ENCODE results near the gene SIGLECL1. TPM values are rescaled to one million over a fixed set of nuclear protein-coding genes. Genes with fewer than 3 reads are reported as not detected.

The SIGLECL1 gene
- total RNA-seq, 2 experiments from 2014 or later: not detected

- H3K9me3 Mint-ChIP-seq: no peaks in the 10 kb centered on the region
- intact Hi-C loops (cut with micrococcal nuclease): no loop called here
- H3K4me3 Mint-ChIP-seq: no peak overlapping the region
- no peak overlapping the region for H3K27ac Mint-ChIP-seq
- H3K36me3 Mint-ChIP-seq (ENCODE audit: low read depth): no peaks in the 10 kb centered on the region
- no peak for DNase-seq
- no peaks in the 10 kb centered on the region for H3K4me1 Mint-ChIP-seq (ENCODE audit: low read depth)
- CTCF ChIA-PET: interaction anchor here (0.8 kb wide), 1 partner anchor 128 kb away, joined by 4 read pairs; no protein-coding TSS in a partner anchor
- peaks cover 8% of the 10 kb centered on the region for H3K27me3 Mint-ChIP-seq (ENCODE audit: low read depth)
Measured at GRCh38 chr19:51293571-51294210, 42.8 kb downstream of the SIGLECL1 start.

GRCh38 chr19:51294211-51294976, 43.5 kb downstream of the SIGLECL1 start:
- Mint-ChIP-seq H3K27ac (no peak overlapping the region), H3K4me1 (ENCODE audit: low read depth) (no peaks in the 10 kb centered on the region), H3K27me3 (ENCODE audit: low read depth) (peaks cover 10% of the 10 kb centered on the region), H3K4me3 (no peak overlapping the region), H3K9me3 (no peaks in the 10 kb centered on the region), H3K36me3 (ENCODE audit: low read depth) (no peaks in the 10 kb centered on the region)
- DNase-seq: no peak
- CTCF ChIA-PET: interaction anchor here (0.8 to 1.8 kb wide), 2 partner anchors 44 to 127 kb away, joined by 4 read pairs; no protein-coding TSS in a partner anchor
- intact Hi-C loops (cut with micrococcal nuclease): no loop called here

- no peak for DNase-seq
- CTCF ChIA-PET: interaction anchor here (1.8 kb wide), 1 partner anchor 44 kb away, joined by 4 read pairs; no protein-coding TSS in a partner anchor
- Mint-ChIP-seq H3K4me3 (no peak overlapping the region), H3K36me3 (ENCODE audit: low read depth) (no peaks in the 10 kb centered on the region), H3K27me3 (ENCODE audit: low read depth) (peaks cover 10% of the 10 kb centered on the region), H3K27ac (no peak overlapping the region), H3K9me3 (no peaks in the 10 kb centered on the region), H3K4me1 (ENCODE audit: low read depth) (no peaks in the 10 kb centered on the region)
- intact Hi-C loops (cut with micrococcal nuclease): no loop called here
Measured at GRCh38 chr19:51294977-51295375, 44.1 kb downstream of the SIGLECL1 start.

GRCh38 chr19:51295382-51296126, 44.7 kb downstream of the SIGLECL1 start:
- CTCF ChIA-PET: interaction anchor here (0.6 to 1.8 kb wide), 2 partner anchors 43 to 142 kb away, joined by 4 read pairs; no protein-coding TSS in a partner anchor

GRCh38 chr19:51296336-51297093, 45.6 kb downstream of the SIGLECL1 start:
- Mint-ChIP-seq H3K4me3 (no peak overlapping the region), H3K36me3 (ENCODE audit: low read depth) (no peaks in the 10 kb centered on the region), H3K4me1 (ENCODE audit: low read depth) (no peaks in the 10 kb centered on the region), H3K9me3 (no peaks in the 10 kb centered on the region), H3K27ac (no peak overlapping the region), H3K27me3 (ENCODE audit: low read depth) (peaks cover 8% of the 10 kb centered on the region)
- intact Hi-C loops (cut with micrococcal nuclease): no loop called here
- DNase-seq: no peak
- CTCF ChIA-PET: interaction anchor here (0.6 to 1.8 kb wide), 2 partner anchors 42 to 141 kb away, joined by 4 read pairs; no protein-coding TSS in a partner anchor

More at GRCh38 chr19:51295382-51296126, 44.7 kb downstream of the SIGLECL1 start:
- intact Hi-C loops (cut with micrococcal nuclease): no loop called here
- DNase-seq: no peak
- H3K27ac Mint-ChIP-seq: no peak overlapping the region
- H3K27me3 Mint-ChIP-seq (ENCODE audit: low read depth): peaks cover 8% of the 10 kb centered on the region
- no peaks in the 10 kb centered on the region for H3K4me1 Mint-ChIP-seq (ENCODE audit: low read depth)
- no peak overlapping the region for H3K4me3 Mint-ChIP-seq
- H3K9me3 Mint-ChIP-seq: no peaks in the 10 kb centered on the region
- H3K36me3 Mint-ChIP-seq (ENCODE audit: low read depth): no peaks in the 10 kb centered on the region

DNA sequence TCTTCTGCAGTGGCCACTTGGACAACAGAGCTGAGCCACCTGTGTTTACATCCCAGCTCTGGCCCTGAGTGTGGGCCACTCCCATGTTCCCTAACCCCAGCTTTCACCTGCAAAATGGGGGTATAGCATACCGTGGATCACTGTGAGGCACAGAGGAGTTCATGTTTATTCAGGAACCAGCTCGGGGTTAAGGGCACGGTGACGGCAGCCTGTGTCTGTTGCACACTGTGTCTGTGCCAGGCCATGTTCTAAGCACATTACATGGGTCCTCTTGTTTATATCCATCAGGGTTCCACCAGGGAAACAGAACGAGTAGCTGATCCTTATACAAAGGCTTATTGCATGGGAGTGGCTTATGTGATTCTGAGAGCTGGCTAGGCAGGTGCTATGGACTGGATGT, 46.5 kb downstream of the SIGLECL1 start:
- Mint-ChIP-seq H3K36me3 (ENCODE audit: low read depth) (no peaks in the 10 kb centered on the region), H3K4me3 (no peak overlapping the region), H3K9me3 (no peaks in the 10 kb centered on the region), H3K4me1 (ENCODE audit: low read depth) (no peaks in the 10 kb centered on the region), H3K27me3 (ENCODE audit: low read depth) (peaks cover 8% of the 10 kb centered on the region), H3K27ac (no peak overlapping the region)
- DNase-seq: no peak
- CTCF ChIA-PET: no interaction called here
- intact Hi-C loops (cut with micrococcal nuclease): no loop called here

DNA sequence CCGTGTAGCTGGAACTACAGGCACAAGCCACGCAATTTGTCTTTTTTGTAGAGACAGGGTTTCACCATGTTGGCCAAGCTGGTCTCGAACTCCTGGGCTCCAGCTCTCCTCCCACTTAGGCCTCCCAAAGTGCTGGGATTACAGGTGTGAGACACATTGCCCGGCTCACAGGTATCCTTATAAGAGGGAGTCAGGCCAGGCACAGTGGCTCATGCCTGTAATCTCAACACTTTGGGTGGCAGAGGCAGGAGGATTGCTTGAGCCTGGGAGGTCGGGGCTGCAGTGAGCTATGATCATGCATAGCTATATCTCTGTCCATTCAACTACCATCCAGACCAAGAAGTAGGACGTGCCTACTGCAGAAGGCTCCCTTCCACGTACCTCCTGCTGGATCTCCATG, 50.4 kb downstream of the SIGLECL1 start:
- Mint-ChIP-seq H3K9me3 (peaks cover 9% of the 10 kb centered on the region), H3K4me3 (no peak overlapping the region), H3K27me3 (ENCODE audit: low read depth) (peaks cover 2% of the 10 kb centered on the region), H3K36me3 (ENCODE audit: low read depth) (no peaks in the 10 kb centered on the region), H3K4me1 (ENCODE audit: low read depth) (no peaks in the 10 kb centered on the region), H3K27ac (no peak overlapping the region)
- intact Hi-C loops (cut with micrococcal nuclease): no loop called here
- CTCF ChIA-PET: no interaction called here
- no peak for DNase-seq

DNA sequence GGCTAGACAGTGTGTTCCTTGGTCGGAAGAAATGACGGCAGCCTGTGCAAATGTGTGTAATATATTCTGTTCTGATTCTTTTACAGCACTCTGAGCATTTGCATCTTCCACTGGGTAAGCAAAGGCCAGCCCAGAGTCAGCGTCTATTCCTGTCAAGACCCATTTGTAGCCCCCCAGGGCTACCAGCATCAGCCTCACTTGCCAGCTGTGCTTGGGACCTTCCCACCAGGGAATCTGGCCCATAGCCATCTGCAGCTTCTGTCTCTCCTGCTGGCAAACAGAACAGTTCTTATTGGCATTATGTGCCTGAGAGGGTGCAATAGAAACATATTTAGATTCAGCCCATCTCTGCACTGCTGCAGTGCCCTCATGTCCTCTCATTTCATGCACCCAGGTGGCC, 54.6 kb downstream of the SIGLECL1 start:
- CTCF ChIA-PET: no interaction called here
- no peak overlapping the region for H3K4me3 Mint-ChIP-seq
- no peaks in the 10 kb centered on the region for H3K4me1 Mint-ChIP-seq (ENCODE audit: low read depth)
- no peak overlapping the region for H3K27ac Mint-ChIP-seq
- peaks cover 19% of the 10 kb centered on the region for H3K9me3 Mint-ChIP-seq
- intact Hi-C loops (cut with micrococcal nuclease): no loop called here
- H3K27me3 Mint-ChIP-seq (ENCODE audit: low read depth): peaks cover 28% of the 10 kb centered on the region
- no peak for DNase-seq
- H3K36me3 Mint-ChIP-seq (ENCODE audit: low read depth): peaks cover 2% of the 10 kb centered on the region

GRCh38 chr19:51311351-51312257, 60.7 kb downstream of the SIGLECL1 start, which contains the start of gene IGLON5:
Gene IGLON5, plus strand, starts transcription at chr19:51311644. Its CDS starts 204 bp downstream, at chr19:51311848.
- peaks cover 52% of the 10 kb centered on the region for H3K27me3 Mint-ChIP-seq (ENCODE audit: low read depth)
- H3K4me3 Mint-ChIP-seq: no peak within 1 kb of the TSS
- H3K4me1 Mint-ChIP-seq (ENCODE audit: low read depth): no peaks in the 10 kb centered on the region
- CTCF ChIA-PET: no interaction called here
- no peak within 1 kb of the TSS for H3K27ac Mint-ChIP-seq
- H3K9me3 Mint-ChIP-seq: peaks cover 9% of the 10 kb centered on the region
- no peak for DNase-seq
- intact Hi-C loops (cut with micrococcal nuclease): no loop called here
- peaks cover 2% of the 10 kb centered on the region for H3K36me3 Mint-ChIP-seq (ENCODE audit: low read depth)

- H3K36me3 Mint-ChIP-seq (ENCODE audit: low read depth): no peaks in the 10 kb centered on the region
- CTCF ChIA-PET: no interaction called here
- H3K27ac Mint-ChIP-seq: no peak overlapping the region
- no peak for DNase-seq
- peaks cover 29% of the 10 kb centered on the region for H3K27me3 Mint-ChIP-seq (ENCODE audit: low read depth)
- no peaks in the 10 kb centered on the region for H3K9me3 Mint-ChIP-seq
- intact Hi-C loops (cut with micrococcal nuclease): no loop called here
- no peaks in the 10 kb centered on the region for H3K4me1 Mint-ChIP-seq (ENCODE audit: low read depth)
- H3K4me3 Mint-ChIP-seq: no peak overlapping the region
Measured at GRCh38 chr19:51316688-51317087, 65.8 kb downstream of the SIGLECL1 start.

- intact Hi-C loops (cut with micrococcal nuclease): no loop called here
- CTCF ChIA-PET: no interaction called here
- no peaks in the 10 kb centered on the region for H3K36me3 Mint-ChIP-seq (ENCODE audit: low read depth)
- H3K27ac Mint-ChIP-seq: no peak overlapping the region
- H3K9me3 Mint-ChIP-seq: no peaks in the 10 kb centered on the region
- no peak overlapping the region for H3K4me3 Mint-ChIP-seq
- DNase-seq: no peak
- no peaks in the 10 kb centered on the region for H3K4me1 Mint-ChIP-seq (ENCODE audit: low read depth)
- peaks cover 26% of the 10 kb centered on the region for H3K27me3 Mint-ChIP-seq (ENCODE audit: low read depth)
Measured at GRCh38 chr19:51317376-51317775, 66.5 kb downstream of the SIGLECL1 start.

All from activated naive CD4-positive, alpha-beta T cell treated with anti-CD3 and anti-CD28 coated beads for 36 hours (primary cell).